NCI-H2227 (cell line): Measurements from ENCODE around the gene SERTAD1.
"Not testable (repeated sequence)": the region's sequence is repeated elsewhere in the genome, so short reads cannot be mapped to it uniquely, and the experiment has no call there.

ENCODE experiments used
- DNase-seq: peaks from one replicate; lab custom pipeline; 2025; ENCODE audit not compliant: unreplicated experiment; lab: John Stamatoyannopoulos, UW

SERTAD1 gene

GRCh38 chr19:40452016-40452415 lies 26.2 kb upstream of the SERTAD1 start:
- no peak for DNase-seq

- DNase-seq, result no peak
Observed at GRCh38 chr19:40450664-40451063, 24.9 kb upstream of the SERTAD1 start.

DNA sequence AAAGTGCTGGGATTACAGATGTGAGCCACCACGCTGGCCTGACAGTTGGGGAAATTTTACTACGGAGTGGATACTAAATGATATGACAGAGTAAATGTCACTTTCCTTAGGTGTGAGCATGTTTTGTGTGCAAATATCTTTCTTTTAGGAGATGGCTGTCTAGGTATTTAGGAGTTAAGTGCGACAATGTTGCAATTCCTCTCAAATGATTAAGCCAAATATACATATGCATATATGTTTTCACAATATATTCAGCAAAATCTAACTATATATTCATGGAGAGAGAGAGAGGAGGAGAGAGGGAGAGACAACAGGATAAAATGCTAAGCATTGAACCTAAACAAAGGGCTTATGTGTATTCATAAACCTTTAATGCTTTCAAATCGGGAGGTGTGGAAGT lies 23.7 kb upstream of the SERTAD1 start:
- no peak for DNase-seq

- no peak for DNase-seq
Observed at GRCh38 chr19:40446263-40446784, 20.5 kb upstream of the SERTAD1 start.

DNA sequence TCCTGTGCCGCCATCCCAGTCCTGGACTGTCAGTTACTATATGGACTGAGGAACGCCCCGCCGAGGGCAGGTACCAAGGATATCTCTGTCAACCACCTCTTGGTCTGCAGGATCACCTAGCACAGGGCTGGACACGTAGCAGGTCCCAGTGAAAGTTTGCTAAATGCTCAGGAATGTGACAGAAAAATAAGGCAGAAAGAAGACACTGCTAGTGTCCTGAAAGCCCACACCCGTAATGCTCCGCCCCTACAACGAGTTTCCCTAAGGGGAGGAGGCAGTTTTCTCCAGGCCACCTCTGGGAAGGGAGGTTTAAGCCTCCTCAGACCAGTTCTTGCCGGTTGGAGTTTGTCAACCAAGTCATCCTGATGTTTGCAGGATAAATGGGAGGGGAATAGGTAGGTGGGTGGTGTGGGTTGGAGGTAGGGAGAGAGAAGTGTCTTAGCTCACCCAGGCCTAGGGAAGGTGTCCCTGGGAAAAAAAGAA lies 20.0 kb upstream of the SERTAD1 start:
- peak; percentile 66 for DNase-seq

DNA sequence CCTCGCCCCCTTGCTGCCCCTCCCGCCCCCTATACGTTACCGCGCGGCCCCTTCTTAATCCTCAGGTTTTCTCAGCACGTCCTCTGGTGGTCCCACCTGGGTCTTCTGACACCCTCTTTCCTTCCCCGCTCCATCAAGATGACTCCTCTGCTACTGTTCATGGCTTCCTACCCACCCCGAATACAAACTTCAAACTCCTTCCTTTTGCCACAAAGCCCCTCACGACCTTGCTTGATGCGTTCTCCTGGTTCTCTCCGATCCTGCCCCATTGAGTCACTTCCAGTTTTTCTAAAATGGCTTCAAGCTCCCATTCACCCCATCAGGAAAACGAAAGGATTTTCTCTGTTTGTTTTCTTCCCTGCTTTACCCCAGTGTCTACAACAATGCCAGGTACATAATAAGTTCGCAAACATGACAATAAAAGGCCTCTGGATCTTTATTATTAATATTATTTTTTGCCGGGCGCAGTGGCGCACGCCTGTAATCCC lies 19.1 kb upstream of the SERTAD1 start:
- no peak for DNase-seq

- DNase-seq, result peak; percentile 100
Observed at GRCh38 chr19:40444000-40444824, 18.4 kb upstream of the SERTAD1 start, which contains the start of gene SERTAD3. SERTAD3 (minus strand) TSS chr19:40444335; CDS start chr19:40442080, 2,255 bp downstream.

- DNase-seq, result peak; percentile 100
Observed at GRCh38 chr19:40443131-40443999, 17.6 kb upstream of the SERTAD1 start.

DNA sequence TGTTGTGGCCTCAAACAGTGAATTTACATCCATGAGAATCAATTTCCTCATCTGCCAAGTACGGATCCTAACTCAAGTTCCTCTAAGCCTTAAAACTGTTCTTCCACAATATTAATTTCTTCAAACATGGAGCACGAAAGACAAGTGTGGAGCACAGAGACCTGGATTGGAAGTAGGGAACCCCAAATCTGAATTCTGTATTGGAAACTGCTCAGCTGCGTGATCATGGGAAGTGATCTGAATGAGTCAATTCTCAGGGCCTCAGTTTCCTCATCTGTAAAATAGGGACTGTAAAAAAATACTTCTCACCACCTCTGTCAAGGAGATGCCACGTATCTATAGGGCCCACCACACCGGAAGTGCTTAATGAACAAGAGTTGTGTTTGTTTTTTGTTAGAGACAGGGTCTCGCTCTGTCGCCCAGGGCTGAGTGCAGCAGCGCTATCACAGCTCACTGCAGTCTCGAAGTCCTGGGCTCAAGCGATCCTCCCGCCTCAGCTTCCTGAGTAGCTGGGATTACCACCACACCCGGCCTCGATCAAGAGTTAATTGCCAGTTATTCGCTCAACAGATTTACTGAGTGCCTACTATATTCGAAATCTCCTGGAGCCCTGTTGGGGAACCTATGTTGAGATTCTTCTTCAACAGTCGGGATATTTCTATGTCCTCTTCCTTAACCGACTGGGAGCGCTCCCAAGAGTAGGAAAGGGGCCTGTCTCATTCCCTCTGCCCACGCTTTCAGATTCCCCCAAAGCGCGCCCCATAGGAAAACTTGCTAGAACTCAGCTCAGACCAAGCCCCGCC lies 16.7 kb upstream of the SERTAD1 start:
- DNase-seq, result no peak

DNA sequence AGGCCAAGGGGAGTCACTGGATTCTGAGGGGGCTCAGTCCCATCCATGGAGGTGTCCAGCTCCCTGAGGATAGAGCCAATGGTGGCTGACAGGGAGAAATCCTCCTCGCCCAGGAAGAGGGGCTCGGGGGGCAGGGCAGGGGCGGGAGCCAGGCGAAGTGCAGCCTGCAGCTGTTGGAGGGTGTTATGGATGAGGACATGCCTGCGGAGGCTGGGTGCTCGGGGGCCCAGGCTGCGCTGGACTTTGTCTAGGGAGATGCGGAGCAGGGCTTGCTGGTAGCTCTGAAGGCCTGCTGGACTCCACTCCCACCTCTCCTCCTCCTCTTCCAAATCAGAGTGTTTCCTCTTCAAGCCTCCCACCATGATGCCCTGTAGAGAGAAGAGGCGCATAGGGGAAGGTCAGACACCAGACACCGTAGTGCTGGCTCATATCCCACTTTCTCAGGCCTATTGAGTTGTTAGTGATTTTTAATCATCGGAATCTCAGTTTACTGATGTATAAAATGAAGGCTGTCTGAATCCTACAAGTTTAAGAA lies 16.0 kb upstream of the SERTAD1 start:
- DNase-seq, result no peak

- DNase-seq, result no peak
Observed at GRCh38 chr19:40438284-40438683, 12.5 kb upstream of the SERTAD1 start.

DNA sequence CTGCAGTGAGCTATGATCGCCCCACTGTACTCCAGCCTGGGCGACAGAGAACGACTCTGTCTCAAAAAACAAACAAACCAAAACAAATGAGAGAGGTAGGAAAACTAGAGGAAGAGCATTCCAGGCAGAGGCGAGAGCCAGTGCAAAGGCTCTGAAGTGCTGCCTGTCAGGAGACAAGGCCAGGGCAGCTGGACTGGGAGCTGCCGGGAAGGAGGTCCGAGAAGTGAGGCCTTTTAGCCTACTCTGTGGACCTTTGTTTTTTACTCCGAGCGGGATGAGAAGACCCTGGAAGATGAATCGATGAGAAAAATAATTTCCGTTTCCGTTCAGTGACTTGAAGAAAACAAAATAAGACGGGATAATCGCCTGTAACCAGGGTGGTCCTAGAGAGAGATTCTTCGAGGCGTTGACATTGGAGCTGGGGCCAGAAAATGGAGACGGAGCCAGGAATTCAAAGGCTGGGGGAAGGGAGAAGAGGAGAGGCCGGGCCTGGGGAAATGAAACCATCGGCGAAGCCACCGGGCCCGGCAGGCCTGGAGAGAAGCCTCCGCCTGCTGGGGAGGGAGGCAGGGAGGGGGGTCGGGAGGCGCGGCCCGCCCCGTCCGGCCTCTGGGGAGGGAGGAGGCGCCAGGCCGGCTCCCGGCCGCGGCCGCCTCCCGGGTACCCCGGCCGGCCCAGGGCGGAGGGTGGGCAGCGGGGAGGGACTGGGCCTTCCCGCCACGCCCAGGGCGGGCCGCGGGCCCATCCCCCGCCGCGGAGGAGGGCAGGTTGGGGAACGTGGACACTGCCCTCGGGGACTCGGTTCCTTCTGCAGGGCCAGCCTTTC lies 7.8 kb upstream of the SERTAD1 start:
- DNase-seq, result peak; percentile 99

DNA sequence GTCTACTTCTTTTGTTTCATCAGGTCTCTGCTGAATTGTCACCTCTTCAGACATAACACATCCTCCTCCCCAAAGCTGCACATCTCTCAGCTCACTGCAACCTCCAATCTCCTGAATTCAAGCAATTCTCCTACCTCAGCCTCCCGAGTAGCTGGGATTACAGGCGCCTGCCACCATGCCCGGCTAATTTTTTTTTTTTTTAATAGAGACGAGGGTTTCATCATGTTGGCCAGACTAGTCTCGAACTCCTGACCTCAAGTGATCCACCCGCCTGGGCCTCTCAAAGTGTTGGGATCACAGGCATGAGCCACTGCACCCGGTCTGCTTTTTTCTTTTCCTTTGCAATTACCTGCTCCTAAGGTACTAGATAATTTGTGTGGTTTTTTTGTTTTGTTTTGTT lies 7.0 kb upstream of the SERTAD1 start:
- not testable (repeated sequence) for DNase-seq

- no peak for DNase-seq
Observed at GRCh38 chr19:40431698-40432097, 5.9 kb upstream of the SERTAD1 start.

DNA sequence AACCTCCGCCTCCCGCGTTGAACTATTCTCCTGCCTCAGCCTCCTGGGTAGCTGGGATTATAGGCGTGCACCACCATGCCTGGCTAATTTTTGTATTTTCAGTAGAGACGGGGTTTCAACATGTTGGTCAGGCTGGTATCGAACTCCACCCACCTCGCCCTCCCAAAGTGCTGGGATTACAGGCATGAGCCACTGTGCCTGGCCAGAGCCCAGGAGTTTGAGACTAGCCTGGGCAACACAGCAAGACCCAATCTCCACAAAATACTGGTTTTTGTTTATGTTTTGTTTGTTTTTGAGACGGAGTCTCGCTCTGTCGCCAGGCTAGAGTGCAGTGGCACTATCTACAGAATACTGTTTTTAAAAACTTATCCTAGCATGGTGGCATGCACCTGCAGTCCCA lies 4.5 kb upstream of the SERTAD1 start:
- DNase-seq, result not testable (repeated sequence)

DNA sequence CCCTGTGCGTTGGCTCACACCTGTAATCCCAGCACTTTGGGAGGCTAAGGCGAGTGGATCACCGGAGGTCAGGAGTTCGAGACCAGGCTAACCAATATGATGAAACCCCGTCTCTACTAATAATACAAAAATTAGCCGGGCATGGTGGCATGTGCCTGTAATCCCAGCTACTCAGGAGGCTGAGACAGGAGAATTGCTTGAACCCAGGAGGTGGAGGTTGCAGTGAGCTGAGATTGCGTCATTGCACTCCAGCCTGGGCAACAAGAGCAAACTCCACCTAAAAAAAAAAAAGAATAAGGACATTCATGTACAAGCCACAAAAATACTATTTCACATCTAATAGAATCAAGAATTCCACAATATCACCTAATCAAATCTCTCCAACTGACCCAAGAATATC lies 2.4 kb upstream of the SERTAD1 start:
- DNase-seq, result not testable (repeated sequence)

DNA sequence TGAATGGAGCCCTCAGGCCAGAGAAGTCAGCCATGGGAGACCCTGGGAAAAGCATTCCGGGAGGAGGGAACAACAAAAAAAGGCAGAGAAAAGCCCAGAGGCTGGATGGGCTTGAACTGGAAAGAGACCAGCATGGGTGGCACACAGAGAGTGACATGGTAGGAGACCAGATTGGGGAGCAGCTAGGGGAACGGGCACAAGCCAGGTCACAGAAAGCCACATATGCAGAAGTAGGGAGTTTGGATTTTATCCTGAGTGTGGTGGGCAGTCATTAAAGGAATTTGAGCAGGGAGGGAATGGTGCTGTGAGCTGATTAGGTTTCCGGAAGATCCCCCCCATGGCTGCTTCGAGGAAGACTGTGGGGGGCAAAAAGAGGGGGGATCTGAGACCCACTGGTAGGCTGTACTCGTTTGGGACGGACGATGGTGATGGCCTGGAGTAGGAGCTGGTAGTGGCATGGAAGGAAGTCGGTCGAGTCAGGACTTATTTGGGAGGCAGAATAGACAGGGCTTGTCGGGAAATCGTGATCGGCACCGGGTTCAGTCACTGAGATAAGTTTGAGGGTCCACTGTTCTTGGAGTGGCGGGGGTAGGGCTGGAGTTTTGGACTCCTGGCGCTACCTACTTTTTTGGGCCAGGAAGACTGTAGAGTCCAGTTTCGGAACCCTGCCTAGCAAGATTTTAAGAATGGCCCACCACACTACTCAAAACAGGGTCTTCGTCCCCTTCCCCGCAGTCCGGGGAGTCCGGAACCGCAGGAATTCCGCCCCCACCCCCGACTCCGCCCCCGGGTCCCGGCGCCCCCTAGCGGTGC lies 949 bp downstream of the SERTAD1 start:
- no peak for DNase-seq

GRCh38 chr19:40423938-40424337 lies 1.9 kb downstream of the SERTAD1 start:
- no peak for DNase-seq
